Measurements from ENCODE around the gene XYLB.

XYLB gene

GRCh38 chr3:38362825-38363224 lies 16.2 kb downstream of the XYLB start:
- DNase-seq = no peak
- H3K4me1 ChIP-seq = no peaks in the 10 kb centered on the region
- intact Hi-C loops (cut with DNase I; ENCODE audit: low total_unique reads) = no loop called here
- no peaks in the 10 kb centered on the region for H3K27me3 ChIP-seq
- TF ChIP-seq CTCF (IDR thresholded peaks at IDR 0.05) = no peak
- H3K36me3 ChIP-seq = peaks cover 0 to 41% (median 11%) of the 10 kb centered on the region in 3 donors
- H3K9me3 ChIP-seq = no peaks in the 10 kb centered on the region
- H3K27ac ChIP-seq = no peak overlapping the region
- H3K4me3 ChIP-seq = no peak overlapping the region

- Histone ChIP-seq H3K27ac (no peak overlapping the region), H3K4me1 (no peaks in the 10 kb centered on the region), H3K9me3 (no peaks in the 10 kb centered on the region), H3K4me3 (no peak overlapping the region), H3K27me3 (no peaks in the 10 kb centered on the region), H3K36me3 (peaks cover 0 to 62% (median 21%) of the 10 kb centered on the region in 3 donors)
- DNase-seq = no peak
- intact Hi-C loops (cut with DNase I; ENCODE audit: low total_unique reads) = no loop called here
- no peak for TF ChIP-seq CTCF (IDR thresholded peaks at IDR 0.05)
These were observed 18.3 kb downstream of the XYLB start for GRCh38 chr3:38364721-38365400.

DNA sequence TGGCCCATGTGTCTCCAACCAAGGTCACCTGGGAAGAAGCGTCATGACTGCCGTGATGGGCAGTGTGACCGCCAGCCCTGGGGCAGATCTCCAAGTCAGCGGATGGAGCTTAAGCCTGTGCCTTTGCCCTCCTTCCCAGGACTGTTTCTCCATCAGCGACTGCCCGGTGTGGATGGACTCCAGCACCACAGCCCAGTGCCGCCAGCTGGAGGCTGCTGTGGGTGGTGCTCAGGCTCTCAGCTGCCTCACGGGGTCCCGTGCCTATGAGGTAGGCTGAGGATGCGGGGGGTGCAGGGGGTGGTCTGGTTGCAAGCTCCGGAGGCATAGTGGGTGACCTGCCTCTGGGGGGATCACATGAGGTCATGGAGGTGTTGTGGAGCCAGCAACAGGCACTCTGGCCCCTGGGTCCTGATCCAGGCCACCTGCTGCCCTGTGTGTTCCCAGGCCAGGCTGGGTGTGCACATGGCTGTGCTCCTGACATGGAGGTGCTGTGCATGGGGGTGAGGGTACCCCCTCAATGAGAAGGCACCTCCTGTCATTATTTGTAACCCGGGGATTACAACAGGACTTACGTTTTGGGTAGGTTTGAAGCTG lies 19.0 kb downstream of the XYLB start:
- Histone ChIP-seq H3K4me3 (no peak overlapping the region), H3K4me1 (no peaks in the 10 kb centered on the region), H3K27me3 (no peaks in the 10 kb centered on the region), H3K36me3 (peaks cover 0 to 65% (median 21%) of the 10 kb centered on the region in 3 donors), H3K9me3 (no peaks in the 10 kb centered on the region), H3K27ac (no peak overlapping the region)
- intact Hi-C loops (cut with DNase I; ENCODE audit: low total_unique reads) = no loop called here
- TF ChIP-seq CTCF (IDR thresholded peaks at IDR 0.05) = no peak
- DNase-seq = no peak

GRCh38 chr3:38366082-38366481 lies 19.5 kb downstream of the XYLB start:
- no peaks in the 10 kb centered on the region for H3K27me3 ChIP-seq
- TF ChIP-seq CTCF (IDR thresholded peaks at IDR 0.05) = no peak
- intact Hi-C loops (cut with DNase I; ENCODE audit: low total_unique reads) = no loop called here
- H3K9me3 ChIP-seq = no peaks in the 10 kb centered on the region
- H3K4me1 ChIP-seq = no peaks in the 10 kb centered on the region
- H3K4me3 ChIP-seq = no peak overlapping the region
- no peak overlapping the region for H3K27ac ChIP-seq
- no peak for DNase-seq
- peaks cover 0 to 70% (median 21%) of the 10 kb centered on the region in 3 donors for H3K36me3 ChIP-seq

DNA sequence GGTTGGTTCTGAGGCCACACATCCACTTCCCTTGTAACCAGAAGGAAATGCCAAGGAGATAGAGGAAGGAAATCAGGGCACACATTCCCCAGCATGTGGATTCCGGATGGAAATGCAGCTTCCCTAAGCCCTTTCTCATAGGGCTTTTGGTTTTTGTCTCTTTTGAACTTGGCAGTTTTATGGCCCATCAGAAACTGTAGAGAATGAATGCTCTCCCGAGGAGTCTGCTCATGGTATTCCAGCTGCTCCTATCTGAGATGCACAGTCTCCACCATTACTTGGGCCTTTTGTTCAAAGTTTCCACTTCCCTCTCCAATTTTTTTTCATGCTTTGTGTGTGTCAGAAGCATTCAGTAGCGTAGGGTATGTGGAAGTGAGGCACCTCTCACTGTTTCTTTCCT lies 21.2 kb downstream of the XYLB start:
- no peak for DNase-seq
- intact Hi-C loops (cut with DNase I; ENCODE audit: low total_unique reads) = no loop called here
- Histone ChIP-seq H3K27ac (no peak overlapping the region), H3K9me3 (no peaks in the 10 kb centered on the region), H3K4me3 (no peak overlapping the region), H3K4me1 (no peaks in the 10 kb centered on the region), H3K27me3 (no peaks in the 10 kb centered on the region), H3K36me3 (peaks cover 0 to 77% (median 27%) of the 10 kb centered on the region in 3 donors)
- TF ChIP-seq CTCF (IDR thresholded peaks at IDR 0.05) = no peak
